GM18907 (cell line): ENCODE measurements around the gene CACNB2.
A peak's percentile ranks its signal among the peaks of the same experiment; 100 is the strongest.

ENCODE experiments used
- ATAC-seq: cut with Tn5 transposase; IDR thresholded peaks from one replicate; pipeline ENCODE4 v1.9.1; 2021; ENCODE audit warnings: mild to moderate bottlenecking, moderate library complexity; ENCODE audit not compliant: unreplicated experiment

Gene CACNB2

DNA sequence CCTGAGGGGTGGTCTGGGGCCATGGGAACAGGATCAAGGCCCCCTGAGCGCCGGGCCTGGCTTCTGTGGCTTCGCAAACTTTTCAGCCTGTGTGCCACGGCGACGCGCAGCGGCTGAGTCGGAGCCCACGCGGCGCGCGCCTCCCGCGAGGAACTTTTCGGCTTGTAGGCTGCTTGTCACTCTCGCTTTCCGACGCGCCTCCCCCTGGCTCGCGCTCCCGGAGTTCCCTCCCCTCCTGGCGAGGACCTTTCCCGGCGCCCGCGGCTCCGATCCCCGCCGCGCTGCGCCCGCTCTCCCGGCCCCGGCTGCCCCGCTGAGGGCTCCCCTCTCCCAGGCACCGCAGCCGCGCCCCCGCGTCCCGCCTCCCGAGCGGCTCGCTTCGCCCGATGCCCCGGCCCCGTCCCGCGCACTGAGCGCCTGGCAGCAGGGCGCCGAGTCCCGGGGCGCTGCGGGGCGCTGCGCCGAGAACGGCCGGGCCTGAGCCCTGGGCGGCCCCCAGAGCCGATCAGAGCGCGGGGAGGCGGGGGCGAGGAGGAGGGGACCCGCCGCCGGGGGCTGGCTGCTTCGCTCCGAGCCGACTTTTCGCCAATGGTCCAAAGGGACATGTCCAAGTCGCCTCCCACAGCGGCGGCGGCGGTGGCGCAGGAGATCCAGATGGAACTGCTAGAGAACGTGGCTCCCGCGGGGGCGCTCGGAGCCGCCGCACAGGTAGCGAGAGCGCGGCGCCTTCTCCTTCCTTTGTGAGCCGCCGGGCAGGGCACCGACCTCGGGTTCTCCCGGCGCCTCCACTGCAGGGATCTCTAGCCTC, at the start of gene CACNB2:
Gene CACNB2 (plus strand): TSS at position 276 of the 808 bp plus-strand sequence.
- ATAC-seq, result no peak

DNA sequence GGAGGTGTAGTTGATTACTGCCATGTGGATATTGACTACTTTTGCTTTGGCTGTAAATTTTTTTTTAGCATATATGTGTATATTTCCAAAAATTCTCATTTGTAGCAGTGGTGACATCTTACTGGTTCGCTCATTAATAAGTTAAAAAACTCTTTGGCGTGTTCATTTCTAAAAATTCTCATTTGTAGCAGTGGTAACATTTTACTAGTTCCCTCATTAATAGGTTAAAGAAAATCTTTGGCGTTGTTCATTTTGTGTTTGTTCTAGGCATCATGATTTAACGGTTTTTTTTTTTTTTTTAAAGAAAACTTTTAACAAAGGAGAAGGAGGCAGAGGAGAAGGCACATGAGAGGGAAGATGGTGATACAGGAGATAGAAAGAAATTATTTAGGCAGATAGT, 45.9 kb upstream of the CACNB2 start:
- no peak for ATAC-seq

DNA sequence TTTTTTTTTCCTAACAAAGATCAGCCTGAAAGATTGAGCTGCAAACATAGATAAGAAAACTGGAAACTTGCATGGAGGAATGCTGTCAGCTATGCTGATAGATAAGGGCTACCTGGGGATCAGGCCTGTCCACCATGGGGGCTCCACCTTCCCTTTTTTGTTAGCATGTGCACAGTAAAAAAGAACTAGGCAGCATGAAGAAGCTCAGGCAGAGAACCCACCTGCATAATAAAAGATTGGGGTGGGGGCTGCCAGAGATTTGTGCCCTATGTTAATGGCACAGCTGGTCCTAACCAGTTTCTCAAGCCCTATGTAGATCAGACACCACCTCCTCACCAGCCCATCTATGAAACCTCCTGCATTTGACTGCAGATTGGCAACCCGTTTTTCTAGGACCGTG, 45.4 kb upstream of the CACNB2 start:
- ATAC-seq, result no peak

DNA sequence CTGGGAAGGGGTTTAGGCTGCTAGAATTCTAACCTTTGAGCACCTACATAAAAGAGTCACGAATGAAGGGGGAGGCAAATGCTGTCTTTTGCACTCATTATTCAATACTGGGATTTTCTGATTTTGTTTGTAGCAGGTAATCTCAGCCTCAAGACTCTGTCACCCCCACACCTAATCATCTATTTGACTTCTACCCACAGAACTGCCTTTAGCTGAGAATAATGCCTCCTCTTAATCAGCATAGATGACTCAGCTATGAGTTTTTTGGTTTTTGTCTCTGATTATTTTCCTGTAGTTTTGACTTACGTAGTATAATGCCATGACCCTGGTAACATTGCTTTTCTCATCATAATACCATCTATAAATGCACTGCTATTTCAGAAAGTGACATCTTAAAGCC, 42.7 kb upstream of the CACNB2 start:
- ATAC-seq, result no peak

- no peak for ATAC-seq
These were observed 42.0 kb upstream of the CACNB2 start for GRCh38 chr10:18098201-18098600.

DNA sequence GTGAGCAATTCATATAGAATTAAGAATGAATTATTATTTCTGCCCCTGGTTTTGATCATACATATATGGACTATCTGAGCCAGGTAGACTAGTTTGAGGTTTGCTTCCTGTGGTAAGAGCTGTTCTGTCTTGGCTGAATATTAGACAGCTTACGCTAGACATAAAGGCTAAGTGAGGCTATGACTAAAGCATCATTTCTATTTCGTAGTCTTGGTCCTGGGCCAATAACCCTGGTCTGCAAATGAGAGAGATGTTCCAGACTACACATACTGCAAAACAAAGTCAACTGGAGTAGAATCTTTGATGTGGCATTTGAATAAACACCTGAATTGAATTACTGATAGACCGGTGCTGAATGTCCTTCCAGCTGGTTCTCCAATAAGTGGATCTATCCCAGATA, 40.8 kb upstream of the CACNB2 start:
- no peak for ATAC-seq

GRCh38 chr10:18100669-18101068, 39.6 kb upstream of the CACNB2 start:
- ATAC-seq, result no peak

DNA sequence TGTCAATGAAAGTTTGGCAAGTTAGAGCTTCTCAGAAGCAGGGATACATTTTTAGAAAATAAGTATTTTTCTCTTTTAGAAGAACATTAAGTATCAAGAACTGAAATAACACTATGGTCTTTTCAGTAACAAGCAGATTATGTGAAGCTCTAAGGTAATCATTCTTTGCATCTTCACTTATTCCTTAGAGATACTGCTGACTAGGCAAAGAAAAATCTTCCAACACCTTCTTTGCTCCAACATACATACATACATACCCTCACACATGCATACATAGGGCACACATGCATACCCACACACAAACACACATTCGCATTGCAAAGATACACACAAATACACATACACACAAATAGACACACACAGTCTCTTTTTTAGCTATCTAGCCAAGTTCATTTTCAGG, 37.8 kb upstream of the CACNB2 start:
- no peak for ATAC-seq

- ATAC-seq, result peak; percentile 56
These were observed 35.9 kb upstream of the CACNB2 start for GRCh38 chr10:18104223-18104872.

GRCh38 chr10:18109341-18109870, 30.8 kb upstream of the CACNB2 start:
- ATAC-seq, result no peak

DNA sequence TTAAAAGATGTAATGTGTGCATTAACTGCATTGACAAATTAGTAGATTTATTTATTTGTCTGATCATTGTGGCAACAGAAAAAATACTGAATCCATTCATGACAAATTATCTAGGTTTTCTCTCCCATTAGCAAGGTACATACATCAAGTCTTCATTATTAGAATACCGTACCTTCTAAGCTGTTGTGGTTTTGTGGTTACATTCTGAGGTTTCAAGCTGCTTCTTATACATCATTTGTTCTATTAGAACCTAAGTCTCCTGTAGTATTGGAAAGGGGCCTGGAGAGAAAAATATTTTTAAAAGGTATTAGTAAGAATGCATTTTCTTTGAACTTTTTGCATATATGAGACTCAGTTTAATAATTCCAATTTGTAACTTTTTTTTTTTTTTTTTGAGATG, 26.3 kb upstream of the CACNB2 start:
- no peak for ATAC-seq

DNA sequence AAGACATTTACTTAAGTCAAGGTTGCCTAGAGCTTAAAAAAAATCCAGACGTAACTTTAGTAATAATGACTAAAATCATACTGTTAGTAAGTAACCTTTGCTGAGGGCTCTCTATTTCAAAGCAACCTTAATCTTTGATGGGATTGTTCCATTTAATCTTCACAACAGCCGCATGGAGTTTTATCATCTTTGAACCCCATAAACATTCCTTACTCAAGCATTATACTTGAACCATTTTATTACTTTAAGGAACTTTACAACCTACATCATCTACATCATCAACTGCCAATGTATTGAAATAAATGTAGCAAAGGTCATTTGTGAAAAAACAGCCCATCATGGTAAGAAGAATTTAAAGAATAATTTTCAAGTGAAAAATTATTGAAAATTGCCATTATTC, 22.9 kb upstream of the CACNB2 start:
- no peak for ATAC-seq

DNA sequence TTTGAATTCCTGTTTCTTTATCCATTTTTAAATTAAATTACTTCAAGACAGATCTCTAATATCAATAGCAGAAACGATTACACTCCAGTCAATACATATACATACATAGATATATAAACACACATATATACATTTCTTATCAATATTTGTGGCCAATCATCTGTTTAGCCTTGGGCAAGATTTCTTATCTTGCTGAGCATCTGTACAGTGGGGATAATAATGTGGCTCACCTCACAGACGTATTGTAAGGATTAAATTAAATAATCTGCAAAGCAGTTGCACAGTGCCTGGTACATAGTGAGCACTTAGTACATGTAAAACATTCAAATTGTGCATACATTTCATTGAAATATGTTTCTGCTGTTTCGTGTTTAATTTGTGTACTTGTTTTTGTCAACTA, 17.5 kb upstream of the CACNB2 start:
- no peak for ATAC-seq

- ATAC-seq, result no peak
These were observed 7.2 kb upstream of the CACNB2 start for GRCh38 chr10:18133046-18133445.

DNA sequence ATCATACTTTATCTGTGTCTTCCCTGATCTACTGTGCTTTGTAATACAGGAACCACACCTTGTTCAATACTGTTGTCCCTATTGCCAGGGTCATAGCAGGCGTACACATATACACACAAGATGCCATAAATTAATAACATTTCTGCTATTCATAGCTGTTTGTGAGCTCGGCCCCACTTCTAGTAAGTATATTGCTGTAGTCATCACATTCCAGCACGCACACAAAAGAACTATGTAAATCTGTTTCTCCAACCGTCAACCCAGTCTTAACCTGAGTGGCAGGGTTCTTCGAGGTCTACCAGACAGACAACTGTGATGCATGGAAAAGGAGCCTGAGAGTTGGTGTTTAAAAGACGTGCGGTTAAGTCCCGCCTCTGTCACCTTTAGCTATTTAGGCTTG, 5.7 kb upstream of the CACNB2 start:
- ATAC-seq, result no peak

- no peak for ATAC-seq
These were observed 5.3 kb upstream of the CACNB2 start for GRCh38 chr10:18134921-18135320.

DNA sequence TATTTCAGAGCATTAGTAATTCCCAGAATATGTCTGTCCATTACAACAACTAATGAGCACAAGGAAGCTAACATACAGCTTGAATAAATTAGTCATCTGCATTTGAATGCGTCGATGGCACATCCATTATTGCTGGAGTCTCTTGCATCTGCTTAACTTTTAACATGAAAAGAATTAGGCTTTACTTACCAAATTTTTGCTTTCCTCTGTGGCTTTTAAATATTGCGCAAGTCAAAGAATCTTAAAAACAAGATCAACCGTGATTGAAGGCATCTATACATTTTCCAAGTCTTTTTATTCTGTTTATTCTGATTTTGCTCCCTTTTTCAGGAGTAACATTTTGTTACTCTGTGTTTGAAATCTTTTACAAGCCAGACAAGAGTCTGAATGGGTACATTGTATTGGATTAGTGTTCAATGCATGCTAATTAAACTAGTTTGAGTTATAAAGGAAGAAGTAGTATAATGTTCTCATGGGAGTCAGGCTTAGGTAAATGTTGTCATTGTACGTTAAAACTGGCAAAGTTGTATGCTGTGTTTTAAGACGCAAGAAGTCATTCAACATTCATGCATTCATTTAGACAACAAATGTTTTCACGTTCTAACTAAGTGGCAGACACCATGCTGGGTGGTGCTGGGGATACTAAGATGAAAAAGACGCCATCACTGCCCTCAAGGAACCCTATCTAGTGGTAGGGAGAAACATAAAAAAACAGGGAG, 4.0 kb upstream of the CACNB2 start:
- no peak for ATAC-seq

DNA sequence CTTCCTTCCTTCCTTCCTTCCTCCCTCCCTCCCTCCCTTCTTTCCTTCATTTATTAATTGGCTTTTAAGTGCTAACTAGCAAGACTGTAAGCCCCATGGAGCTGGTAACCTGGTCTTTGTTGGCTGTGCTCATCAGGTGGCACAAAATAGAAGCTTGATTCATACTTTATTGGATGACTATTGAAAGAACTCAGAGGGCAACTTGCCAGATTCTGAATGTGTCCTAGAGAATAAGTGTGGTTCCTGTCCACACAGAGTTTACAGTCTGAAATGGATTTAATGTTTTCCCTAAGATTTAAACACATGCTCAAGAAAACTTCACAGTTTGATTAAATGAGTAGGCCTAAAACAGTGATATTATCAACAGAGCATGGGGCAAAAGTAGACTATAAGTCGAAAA, 3.1 kb upstream of the CACNB2 start:
- no peak for ATAC-seq

- ATAC-seq, result no peak
These were observed 977 bp downstream of the CACNB2 start for GRCh38 chr10:18140957-18141845.

DNA sequence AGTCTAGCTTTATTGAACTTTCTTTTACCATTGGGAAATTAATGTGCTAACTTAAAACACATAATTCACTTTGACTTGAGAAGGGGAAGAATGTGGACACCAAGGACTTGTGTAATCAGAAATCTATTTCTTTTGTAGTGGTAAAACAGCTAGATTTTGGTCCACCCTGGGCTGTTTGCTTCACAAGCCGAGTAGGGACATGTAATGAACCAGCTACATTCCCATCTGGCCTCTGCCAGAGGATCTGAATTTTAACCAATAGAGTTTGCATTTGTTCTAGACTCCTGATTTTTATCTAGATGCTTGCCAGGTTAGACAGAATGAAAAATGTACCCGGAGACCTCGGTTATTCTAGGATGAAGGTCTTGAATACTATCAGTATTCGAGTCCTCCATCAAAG, 1.9 kb downstream of the CACNB2 start:
- no peak for ATAC-seq

- ATAC-seq, result no peak
These were observed 4.2 kb downstream of the CACNB2 start for GRCh38 chr10:18144396-18144795.
